ENCODE data around the gene TGFBR3.

TGFBR3 gene

GRCh38 chr1:91796390-91796654, 89.6 kb downstream of the TGFBR3 start:
- in situ Hi-C loops (cut with HindIII; ENCODE audit: low pct_unique_long_range_greater_than_20kb, low sequenced_read_pairs), result no loop called here
- TF ChIP-seq JUND (IDR thresholded peaks at IDR 0.05; ENCODE audit: low read depth), result no peak
- DNase-seq (ENCODE audit: low read depth in 1 of 2, low spot score in 1 of 2), result no peak

GRCh38 chr1:91795591-91796389, 90.2 kb downstream of the TGFBR3 start:
- no peak for DNase-seq (ENCODE audit: low read depth in 1 of 2, low spot score in 1 of 2)
- in situ Hi-C loops (cut with HindIII; ENCODE audit: low pct_unique_long_range_greater_than_20kb, low sequenced_read_pairs), result no loop called here
- no peak for TF ChIP-seq JUND (IDR thresholded peaks at IDR 0.05; ENCODE audit: low read depth)

GRCh38 chr1:91793877-91794276, 92.1 kb downstream of the TGFBR3 start:
- in situ Hi-C loops (cut with HindIII; ENCODE audit: low pct_unique_long_range_greater_than_20kb, low sequenced_read_pairs), result no loop called here
- TF ChIP-seq JUND (IDR thresholded peaks at IDR 0.05; ENCODE audit: low read depth), result no peak
- no peak for DNase-seq (ENCODE audit: low read depth in 1 of 2, low spot score in 1 of 2)

- in situ Hi-C loops (cut with HindIII; ENCODE audit: low pct_unique_long_range_greater_than_20kb, low sequenced_read_pairs), result no loop called here
- no peak for TF ChIP-seq JUND (IDR thresholded peaks at IDR 0.05; ENCODE audit: low read depth)
- no peak for DNase-seq (ENCODE audit: low read depth in 1 of 2, low spot score in 1 of 2)
These were observed 92.8 kb downstream of the TGFBR3 start for GRCh38 chr1:91793189-91793588.

DNA sequence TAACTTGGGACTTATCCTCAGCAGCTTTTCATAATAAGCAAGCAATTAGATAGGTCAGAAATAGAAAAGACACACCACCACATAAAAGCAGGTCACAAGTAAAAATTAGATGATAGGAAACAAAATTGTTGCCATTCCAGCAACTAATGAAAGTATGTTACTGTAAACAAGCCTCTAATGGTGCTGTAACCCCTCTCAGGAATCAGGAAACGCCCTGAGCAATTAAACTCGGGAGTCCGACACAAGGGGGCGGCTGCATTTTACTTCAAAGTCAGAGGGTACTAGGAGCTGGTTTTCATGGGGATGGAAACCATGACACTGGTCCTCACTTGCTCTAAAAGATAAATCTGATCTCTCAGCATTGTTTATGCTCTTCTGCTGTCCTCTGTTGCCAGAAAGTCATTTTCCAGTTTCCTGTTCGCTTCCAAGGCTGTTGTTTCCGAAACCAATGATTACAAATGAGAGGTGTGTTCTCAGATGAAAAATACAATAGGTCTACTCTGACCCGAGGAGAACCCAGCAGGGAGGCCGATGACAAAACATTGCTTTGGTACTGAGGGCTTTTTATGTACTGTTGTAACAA, 93.4 kb downstream of the TGFBR3 start:
- in situ Hi-C loops (cut with HindIII; ENCODE audit: low pct_unique_long_range_greater_than_20kb, low sequenced_read_pairs), result no loop called here
- TF ChIP-seq JUND (IDR thresholded peaks at IDR 0.05; ENCODE audit: low read depth), result no peak
- DNase-seq (ENCODE audit: low read depth in 1 of 2, low spot score in 1 of 2), result no peak

GRCh38 chr1:91791691-91792488, 94.1 kb downstream of the TGFBR3 start:
- no peak for DNase-seq (ENCODE audit: low read depth in 1 of 2, low spot score in 1 of 2)
- in situ Hi-C loops (cut with HindIII; ENCODE audit: low pct_unique_long_range_greater_than_20kb, low sequenced_read_pairs), result no loop called here
- no peak for TF ChIP-seq JUND (IDR thresholded peaks at IDR 0.05; ENCODE audit: low read depth)

DNA sequence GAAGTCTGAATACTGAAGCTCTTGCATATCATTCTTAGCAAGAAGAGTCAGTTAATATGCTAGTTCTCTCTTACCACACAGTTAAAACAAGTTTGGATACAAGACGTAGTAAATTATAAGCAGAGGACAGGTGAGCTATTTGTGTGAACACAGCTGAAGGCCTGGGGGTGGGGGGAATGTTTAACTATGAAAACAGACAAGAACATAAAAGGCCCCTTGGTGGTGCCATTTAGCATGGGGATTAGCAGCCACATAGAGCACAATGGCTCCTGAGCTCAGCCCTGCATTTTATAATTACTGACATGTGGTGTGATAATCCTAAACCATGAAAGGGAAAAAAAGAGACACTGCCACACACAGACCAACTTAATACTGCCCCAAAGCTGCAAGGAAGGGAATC, 94.8 kb downstream of the TGFBR3 start:
- in situ Hi-C loops (cut with HindIII; ENCODE audit: low pct_unique_long_range_greater_than_20kb, low sequenced_read_pairs), result no loop called here
- TF ChIP-seq JUND (IDR thresholded peaks at IDR 0.05; ENCODE audit: low read depth), result no peak
- peak in 1 of 2 experiments; percentile 40 for DNase-seq (ENCODE audit: low read depth in 1 of 2, low spot score in 1 of 2)

GRCh38 chr1:91790392-91790791, 95.6 kb downstream of the TGFBR3 start:
- in situ Hi-C loops (cut with HindIII; ENCODE audit: low pct_unique_long_range_greater_than_20kb, low sequenced_read_pairs), result no loop called here
- no peak for DNase-seq (ENCODE audit: low read depth in 1 of 2, low spot score in 1 of 2)

GRCh38 chr1:91789273-91789997, 96.5 kb downstream of the TGFBR3 start:
- no peak for TF ChIP-seq JUND (IDR thresholded peaks at IDR 0.05; ENCODE audit: low read depth)
- DNase-seq (ENCODE audit: low read depth in 1 of 2, low spot score in 1 of 2), result no peak
- in situ Hi-C loops (cut with HindIII; ENCODE audit: low pct_unique_long_range_greater_than_20kb, low sequenced_read_pairs), result no loop called here

More at GRCh38 chr1:91790392-91790791, 95.6 kb downstream of the TGFBR3 start:
- TF ChIP-seq JUND (IDR thresholded peaks at IDR 0.05; ENCODE audit: low read depth), result no peak

- in situ Hi-C loops (cut with HindIII; ENCODE audit: low pct_unique_long_range_greater_than_20kb, low sequenced_read_pairs), result no loop called here
- no peak for DNase-seq (ENCODE audit: low read depth in 1 of 2, low spot score in 1 of 2)
- no peak for TF ChIP-seq JUND (IDR thresholded peaks at IDR 0.05; ENCODE audit: low read depth)
These were observed 98.0 kb downstream of the TGFBR3 start for GRCh38 chr1:91787919-91788318.

- in situ Hi-C loops (cut with HindIII; ENCODE audit: low pct_unique_long_range_greater_than_20kb, low sequenced_read_pairs), result no loop called here
- TF ChIP-seq JUND (IDR thresholded peaks at IDR 0.05; ENCODE audit: low read depth), result no peak
- no peak for DNase-seq (ENCODE audit: low read depth in 1 of 2, low spot score in 1 of 2)
These were observed 101.3 kb downstream of the TGFBR3 start for GRCh38 chr1:91784616-91785015.

DNA sequence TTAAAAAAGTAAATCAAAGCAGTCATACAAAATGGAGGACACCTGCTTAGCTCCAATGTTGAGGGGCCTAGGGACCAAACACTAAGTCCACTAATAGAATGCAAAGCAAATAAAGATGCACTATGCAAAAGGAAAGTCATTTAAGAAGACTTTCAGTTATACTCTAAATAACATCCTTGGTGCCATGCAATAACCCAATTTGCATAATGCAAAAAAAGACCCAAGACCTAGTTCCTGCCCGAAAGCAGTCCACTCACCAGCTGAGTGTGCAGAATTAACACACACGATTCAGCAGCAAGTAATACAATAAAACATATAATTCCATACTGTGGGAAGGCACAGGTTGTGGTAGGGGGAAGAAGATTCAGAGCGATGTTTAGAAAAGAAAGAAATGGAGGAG, 101.8 kb downstream of the TGFBR3 start:
- TF ChIP-seq JUND (IDR thresholded peaks at IDR 0.05; ENCODE audit: low read depth), result no peak
- in situ Hi-C loops (cut with HindIII; ENCODE audit: low pct_unique_long_range_greater_than_20kb, low sequenced_read_pairs), result no loop called here
- DNase-seq (ENCODE audit: low read depth in 1 of 2, low spot score in 1 of 2), result no peak

Measured in T47D (cell line).